ENCODE data around the gene DBNDD2. TPM values are rescaled to one million over a fixed set of nuclear protein-coding genes. Genes with fewer than 3 reads are reported as not detected.

DBNDD2 gene
- total and polyA plus RNA-seq, 7 donors = 99.7 to 174 (median 111) TPM

DNA sequence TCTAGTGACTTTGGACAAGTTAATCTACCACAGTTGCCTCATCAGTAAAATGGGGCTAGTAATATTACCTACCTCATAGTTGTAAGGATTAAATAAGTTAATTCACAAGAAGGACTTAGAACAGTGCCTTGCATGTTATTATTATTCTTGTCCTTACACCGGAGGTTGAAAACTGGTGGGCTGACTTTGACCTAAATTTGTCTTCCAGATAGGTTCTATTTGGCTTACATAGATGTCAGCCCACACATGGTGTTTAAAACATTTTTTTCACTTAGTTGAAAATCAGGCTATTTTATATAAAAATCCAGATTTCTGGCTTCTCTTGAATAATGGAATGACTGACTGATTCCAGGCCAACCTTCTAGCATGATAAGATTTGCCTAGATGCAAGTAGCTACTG, 41.9 kb upstream of the DBNDD2 start:
- Histone ChIP-seq H3K9me3 (no peaks in the 10 kb centered on the region), H3K36me3 (peaks cover 13 to 38% (median 22%) of the 10 kb centered on the region in 4 donors), H3K4me1 (peaks cover 0 to 29% (median 25%) of the 10 kb centered on the region in 4 donors), H3K27me3 (no peaks in the 10 kb centered on the region), H3K27ac (peak overlapping the region in 2 of 4 donors; percentile 46 to 96), H3K4me3 (no peak overlapping the region)
- TF ChIP-seq EP300 (IDR thresholded peaks at IDR 0.05) (no peak), POLR2AphosphoS5 (IDR thresholded peaks at IDR 0.05) (no peak), POLR2A (IDR thresholded peaks at IDR 0.05) (no peak)
- TF ChIP-seq, protein P1, sequence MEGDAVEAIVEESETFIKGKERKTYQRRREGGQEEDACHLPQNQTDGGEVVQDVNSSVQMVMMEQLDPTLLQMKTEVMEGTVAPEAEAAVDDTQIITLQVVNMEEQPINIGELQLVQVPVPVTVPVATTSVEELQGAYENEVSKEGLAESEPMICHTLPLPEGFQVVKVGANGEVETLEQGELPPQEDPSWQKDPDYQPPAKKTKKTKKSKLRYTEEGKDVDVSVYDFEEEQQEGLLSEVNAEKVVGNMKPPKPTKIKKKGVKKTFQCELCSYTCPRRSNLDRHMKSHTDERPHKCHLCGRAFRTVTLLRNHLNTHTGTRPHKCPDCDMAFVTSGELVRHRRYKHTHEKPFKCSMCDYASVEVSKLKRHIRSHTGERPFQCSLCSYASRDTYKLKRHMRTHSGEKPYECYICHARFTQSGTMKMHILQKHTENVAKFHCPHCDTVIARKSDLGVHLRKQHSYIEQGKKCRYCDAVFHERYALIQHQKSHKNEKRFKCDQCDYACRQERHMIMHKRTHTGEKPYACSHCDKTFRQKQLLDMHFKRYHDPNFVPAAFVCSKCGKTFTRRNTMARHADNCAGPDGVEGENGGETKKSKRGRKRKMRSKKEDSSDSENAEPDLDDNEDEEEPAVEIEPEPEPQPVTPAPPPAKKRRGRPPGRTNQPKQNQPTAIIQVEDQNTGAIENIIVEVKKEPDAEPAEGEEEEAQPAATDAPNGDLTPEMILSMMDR (IDR thresholded peaks at IDR 0.05) = no peak
- 91 to 100% methylated on average over 1 of the region's 1 CpG for WGBS, 2 donors
- no peak for DNase-seq
- intact Hi-C loops (cut with DNase I) = loop anchor here (10.0 kb wide), 1 partner anchor 569 kb away; the partner anchor contains the start of gene PCIF1

DNA sequence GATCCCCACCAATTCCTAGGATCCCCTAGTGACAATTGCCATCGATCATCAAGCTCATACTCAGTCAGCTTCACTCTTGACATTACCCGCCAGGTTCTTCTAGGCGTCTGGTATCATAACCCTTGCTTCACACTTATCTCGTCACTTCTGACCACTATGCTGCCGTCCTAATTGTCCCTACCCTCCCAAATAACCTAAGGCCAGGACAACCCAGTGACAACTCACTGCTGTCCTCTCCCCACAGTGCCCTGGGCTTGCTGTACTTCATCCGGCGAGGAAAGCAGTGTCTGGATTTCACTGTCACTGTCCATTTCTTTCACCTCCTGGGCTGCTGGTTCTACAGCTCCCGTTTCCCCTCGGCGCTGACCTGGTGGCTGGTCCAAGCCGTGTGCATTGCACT, 41.5 kb upstream of the DBNDD2 start:
- peak; percentile 47 for DNase-seq
- WGBS, 2 donors = 87 to 95% methylated on average over 11 of the region's 11 CpGs
- H3K4me3 ChIP-seq = no peak overlapping the region
- intact Hi-C loops (cut with DNase I) = loop anchor here (10.0 kb wide), 1 partner anchor 568 kb away; the partner anchor contains the start of gene PCIF1
- TF ChIP-seq, protein P1 (IDR thresholded peaks at IDR 0.05) = no peak
- TF ChIP-seq EP300 (IDR thresholded peaks at IDR 0.05) (no peak), POLR2A (IDR thresholded peaks at IDR 0.05) (no peak), POLR2AphosphoS5 (IDR thresholded peaks at IDR 0.05) (no peak)
- H3K27ac ChIP-seq = no peak overlapping the region
- H3K36me3 ChIP-seq = peaks cover 13 to 38% (median 22%) of the 10 kb centered on the region in 4 donors
- H3K4me1 ChIP-seq = peaks cover 0 to 29% (median 25%) of the 10 kb centered on the region in 4 donors
- H3K27me3 ChIP-seq = no peaks in the 10 kb centered on the region
- H3K9me3 ChIP-seq = no peaks in the 10 kb centered on the region

DNA sequence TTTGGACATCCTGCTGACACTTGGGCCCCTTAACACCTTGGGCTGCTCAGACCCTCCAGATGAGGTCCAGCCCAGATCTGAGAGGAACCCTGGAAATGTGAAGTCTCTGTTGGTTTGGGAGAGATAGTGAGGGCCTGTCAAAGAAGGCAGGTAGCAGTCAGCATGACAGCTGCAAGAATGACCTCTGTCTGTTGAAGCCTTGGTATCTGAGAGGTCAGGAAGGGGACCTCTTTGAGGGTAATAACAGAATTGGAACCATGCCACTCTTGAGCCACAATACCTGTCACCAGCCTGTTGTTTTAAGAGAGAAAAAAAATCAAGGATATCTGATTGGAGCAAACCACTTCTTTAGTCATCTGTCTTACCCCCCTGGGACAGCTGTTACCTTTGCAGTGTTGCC, 41.0 kb upstream of the DBNDD2 start:
- Histone ChIP-seq H3K4me3 (no peak overlapping the region), H3K9me3 (no peaks in the 10 kb centered on the region), H3K27me3 (no peaks in the 10 kb centered on the region), H3K27ac (no peak overlapping the region), H3K4me1 (peaks cover 0 to 28% (median 24%) of the 10 kb centered on the region in 4 donors), H3K36me3 (peaks cover 13 to 38% (median 22%) of the 10 kb centered on the region in 4 donors)
- no peak for TF ChIP-seq POLR2A (IDR thresholded peaks at IDR 0.05)
- no peak for TF ChIP-seq EP300 (IDR thresholded peaks at IDR 0.05)
- no peak for TF ChIP-seq POLR2AphosphoS5 (IDR thresholded peaks at IDR 0.05)
- TF ChIP-seq, protein P1 (IDR thresholded peaks at IDR 0.05) = no peak
- no peak for DNase-seq
- intact Hi-C loops (cut with DNase I) = loop anchor here (10.0 kb wide), 1 partner anchor 568 kb away; the partner anchor contains the start of gene PCIF1

DNA sequence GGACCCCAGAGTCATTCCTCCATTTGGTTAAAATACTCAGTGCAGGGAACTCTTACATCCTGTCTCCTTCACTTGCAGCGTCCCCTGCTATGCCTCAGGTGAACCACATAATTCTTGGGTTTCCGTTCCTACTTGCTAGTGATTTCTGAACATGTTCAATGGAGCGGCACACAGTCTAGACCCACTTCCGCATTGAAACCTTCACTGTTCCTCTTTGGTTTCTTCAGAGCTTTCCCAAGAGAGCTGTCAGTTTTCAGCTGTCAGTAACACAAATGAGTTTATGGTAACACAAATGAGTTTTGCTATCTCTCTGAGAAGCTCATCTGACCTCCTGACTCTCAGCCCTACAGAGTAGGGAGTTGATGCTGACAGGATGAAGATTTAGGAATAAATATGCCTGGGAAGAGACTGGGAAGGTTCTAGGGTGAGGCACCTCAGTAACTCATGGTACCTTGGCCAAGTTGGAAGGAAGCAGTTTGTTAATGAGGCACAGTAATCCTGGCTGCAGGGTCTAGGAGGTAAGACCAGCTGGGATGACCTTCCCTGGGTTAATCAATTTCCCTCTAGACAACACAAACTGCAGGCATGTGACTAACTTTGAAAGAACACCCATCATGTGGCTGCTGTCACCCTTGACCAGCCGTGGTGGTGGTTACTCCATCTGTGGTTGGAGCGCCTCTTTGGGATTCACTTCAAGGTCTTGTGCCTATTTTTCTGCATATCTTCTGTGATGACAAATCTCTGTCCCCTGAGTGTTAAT, 39.7 kb upstream of the DBNDD2 start:
- WGBS, 2 donors = 47 to 89% methylated on average over 6 of the region's 6 CpGs
- TF ChIP-seq EP300 (IDR thresholded peaks at IDR 0.05) (no peak), POLR2AphosphoS5 (IDR thresholded peaks at IDR 0.05) (no peak), POLR2A (IDR thresholded peaks at IDR 0.05) (no peak)
- TF ChIP-seq, protein P1 (IDR thresholded peaks at IDR 0.05) = no peak
- H3K4me3 ChIP-seq = no peak overlapping the region
- H3K36me3 ChIP-seq = peaks cover 13 to 38% (median 22%) of the 10 kb centered on the region in 4 donors
- intact Hi-C loops (cut with DNase I) = loop anchor here (10.0 kb wide), 1 partner anchor 566 kb away; the partner anchor contains the start of gene PCIF1
- DNase-seq = no peak
- no peaks in the 10 kb centered on the region for H3K9me3 ChIP-seq
- H3K27me3 ChIP-seq = no peaks in the 10 kb centered on the region
- peaks cover 0 to 35% (median 30%) of the 10 kb centered on the region in 4 donors for H3K4me1 ChIP-seq
- H3K27ac ChIP-seq = no peak overlapping the region
